A549 (cell line): ENCODE measurements around the gene COX19. TPM values are rescaled to one million over a fixed set of nuclear protein-coding genes. Genes with fewer than 3 reads are reported as not detected.
"Not testable (repeated sequence)": the region's sequence is repeated elsewhere in the genome, so short reads cannot be mapped to it uniquely, and the experiment has no call there.

ENCODE experiments used
- ATAC-seq, 2 experiments: fragments of 200-7000 bp in 1 of 2; fragments of >200 bp in 1 of 2; cut with Nextera tagmentation in 1 of 2; cut with Tn5 transposase in 1 of 2; 3 replicates each; pipeline versions ENCODE4 v1.8.0 to v1.9.1; 2018 to 2020; ENCODE audit warnings: mild to moderate bottlenecking in 1 of 2, moderate library complexity in 1 of 2
- CTCF ChIA-PET: fragments of 300-600 bp; sonication (Branson Sonifier 250); formaldehyde crosslinking; extraction: SDS; loops from one replicate; lab custom pipeline; 2021; ENCODE audit warnings: antibody characterized with exemption, inconsistent platforms; lab: Yijun Ruan, JAX
- POLR2A ChIA-PET: fragments of 350-600 bp; formaldehyde crosslinking; extraction: SDS; loops from one replicate; lab custom pipeline; 2021; ENCODE audit warnings: antibody characterized with exemption, inconsistent platforms; lab: Yijun Ruan, JAX
- DNase-seq, 2 experiments: peaks; one replicate each; pipeline versions ENCODE4 v3.0.0 to v3.0.0-alpha.2; 2011 to 2016; ENCODE audit warnings: low read depth in 1 of 2, low spot score in 1 of 2
- FAIRE-seq: peaks from 2 replicates; lab custom pipeline; 2011; peaks lifted over from hg19 to GRCh38; lab: Jason Lieb, UNC
- H3K27ac ChIP-seq, 2 experiments: fragments of >200 bp; sonication (Bioruptor Twin); formaldehyde crosslinking; 3 replicates each; pipeline ENCODE4 v1.5.1; 2016 to 2017
- H3K4me1 ChIP-seq: fragments of >200 bp; sonication (Bioruptor Twin); formaldehyde crosslinking; 3 replicates; pipeline ENCODE4 v1.6.1; 2016
- H3K4me2 ChIP-seq: fragments of >200 bp; sonication (Bioruptor Twin); formaldehyde crosslinking; 3 replicates; pipeline ENCODE4 v1.6.1; 2016
- H3K4me3 ChIP-seq: fragments of >200 bp; sonication (Bioruptor Twin); formaldehyde crosslinking; 3 replicates; pipeline ENCODE4 v1.5.1; 2016
- H3K9me3 ChIP-seq: fragments of >200 bp; sonication (Bioruptor Twin); formaldehyde crosslinking; 3 replicates; pipeline ENCODE4 v1.6.1; 2016
- BHLHE40 ChIP-seq: IDR thresholded peaks from 2 replicates; pipeline ENCODE4 v1.6.1; 2012; ENCODE audit warnings: low read depth, low read length, inconsistent platforms
- EHF ChIP-seq: fragments of 250-450 bp; sonication (Bioruptor Pico); IDR thresholded peaks from 2 replicates; pipeline ENCODE4 v1.5.0; 2020; ENCODE audit warnings: mild to moderate bottlenecking
- EP300 ChIP-seq, 2 experiments: fragments of >200 bp; sonication (Bioruptor Twin); formaldehyde crosslinking; IDR thresholded peaks; 2 replicates in 1 of 2; 3 replicates in 1 of 2; pipeline ENCODE4 v1.6.1; 2016 to 2017
- FOSB ChIP-seq: fragments of 250-450 bp; sonication (Bioruptor Pico); IDR thresholded peaks from 2 replicates; pipeline ENCODE4 v1.5.0; 2020; ENCODE audit warnings: mild to moderate bottlenecking, moderate library complexity
- FOSL2 ChIP-seq, 2 experiments: fragments of 450-650 bp in 1 of 2; fragments of >200 bp in 1 of 2; sonication (Bioruptor Twin) in 1 of 2; formaldehyde crosslinking; IDR thresholded peaks; 2 replicates each; pipeline versions ENCODE4 v1.5.0 to v1.6.1; 2016 to 2020; ENCODE audit warnings: mild to moderate bottlenecking in 1 of 2, moderate library complexity in 1 of 2
- GATA3 ChIP-seq: IDR thresholded peaks from 2 replicates; pipeline ENCODE4 v1.6.1; 2012; ENCODE audit warnings: borderline replicate concordance
- NFE2L2 ChIP-seq: fragments of 150-350 bp; conservative IDR thresholded peaks from 2 replicates; pipeline ENCODE4 v1.6.1; 2014; ENCODE audit warnings: low read length
- NPAS2 ChIP-seq: fragments of 250-450 bp; sonication (Bioruptor Pico); IDR thresholded peaks from 2 replicates; pipeline ENCODE4 v1.8.0; 2022; ENCODE audit warnings: mild to moderate bottlenecking, moderate library complexity, borderline replicate concordance
- PHF8 ChIP-seq: fragments of 200-600 bp; sonication (generic); IDR thresholded peaks from 2 replicates; pipeline ENCODE4 v1.6.1; 2016; ENCODE audit warnings: low read depth, mild to moderate bottlenecking, antibody characterized with exemption, moderate library complexity, borderline replicate concordance
- POLR2A ChIP-seq: IDR thresholded peaks from 2 replicates; pipeline ENCODE4 v1.6.1; 2012; ENCODE audit warnings: mild to moderate bottlenecking, low read length
- RARB ChIP-seq: fragments of 250-450 bp; sonication (Bioruptor Pico); IDR thresholded peaks from 2 replicates; pipeline ENCODE4 v1.8.0; 2021; ENCODE audit warnings: mild to moderate bottlenecking, moderate library complexity
- RCOR1 ChIP-seq: fragments of 150-350 bp; IDR thresholded peaks from 2 replicates; pipeline ENCODE4 v1.6.1; 2014; ENCODE audit warnings: antibody characterized with exemption, low read length, low read depth
- RFX5 ChIP-seq: fragments of 450-650 bp; IDR thresholded peaks from 2 replicates; pipeline ENCODE4 v1.7.1; 2014; ENCODE audit warnings: antibody characterized with exemption, mild to moderate bottlenecking, moderate library complexity
- RNF2 ChIP-seq: fragments of 200-600 bp; sonication (generic); IDR thresholded peaks from 2 replicates; pipeline ENCODE4 v1.6.1; 2016; ENCODE audit warnings: low read depth, mild to moderate bottlenecking, antibody characterized with exemption, moderate library complexity, borderline replicate concordance
- SMC3 ChIP-seq: fragments of >200 bp; sonication (Bioruptor Twin); formaldehyde crosslinking; IDR thresholded peaks from 3 replicates; pipeline ENCODE4 v1.6.1; 2018; ENCODE audit warnings: inconsistent platforms
- SREBF2 ChIP-seq: fragments of 450-650 bp; IDR thresholded peaks from 2 replicates; pipeline ENCODE4 v1.6.1; 2014; ENCODE audit warnings: mild to moderate bottlenecking, moderate library complexity
- ZC3H11A ChIP-seq: fragments of 450-650 bp; IDR thresholded peaks from 2 replicates; pipeline ENCODE4 v1.6.1; 2014; ENCODE audit warnings: antibody characterized with exemption, mild to moderate bottlenecking
- ZFP36 ChIP-seq: fragments of 450-650 bp; IDR thresholded peaks from 2 replicates; pipeline ENCODE4 v1.6.1; 2014; ENCODE audit warnings: borderline replicate concordance; ENCODE audit not compliant: partially characterized antibody
- WGBS: methylation state at CpG from one replicate; pipeline ENCODE4 v1.1.6; 2017; ENCODE audit errors: missing lambda C conversion rate; 5-methylcytosine and 5-hydroxymethylcytosine counted together
- polyA plus RNA-seq, 4 experiments: library from polyadenylated mRNA; depleted of rRNA in 3 of 4; stranded (reverse); fragments of >200 nt; fragmentation: RNase III in 1 of 4; extraction: RNeasy Plus Mini Kit Qiagen cat#74134 plus additional on column Dnase treatment in 1 of 4; gene quantifications; 2 replicates in 3 of 4; 3 replicates in 1 of 4; pipeline ENCODE4 v1.2.3, GENCODE V29; 2011 to 2017

Gene COX19
- polyA plus RNA-seq, 2 of the 4 experiments (the other 2 are of a cell fraction), result 6.2 to 7.6 TPM

GRCh38 chr7:1007901-1008300 lies 32.6 kb upstream of the COX19 start (continued):
- TF ChIP-seq PHF8 (no peak), BHLHE40 (no peak), FOSB (CRISPR knock-in tag) (no peak), NPAS2 (no peak), SREBF2 (no peak)

GRCh38 chr7:1005303-1005702 lies 30.0 kb upstream of the COX19 start:
- no peak overlapping the region for H3K4me3 ChIP-seq
- FAIRE-seq, result no peak
- no peak for ATAC-seq
- WGBS, result 94% methylated on average over 12 of the region's 21 CpGs
- H3K4me2 ChIP-seq, result no peak overlapping the region
- H3K4me1 ChIP-seq, result no peaks in the 10 kb centered on the region
- TF ChIP-seq RARB (CRISPR knock-in tag), result no peak
- TF ChIP-seq POLR2A, result no peak
- TF ChIP-seq RFX5, result no peak
- no peak for TF ChIP-seq SMC3
- POLR2A ChIA-PET, result no interaction called here
- no peaks in the 10 kb centered on the region for H3K9me3 ChIP-seq
- no peak overlapping the region for H3K27ac ChIP-seq
- CTCF ChIA-PET, result interaction anchor here (0.8 to 3.4 kb wide), 3 partner anchors 12 to 60 kb away, joined by 3 to 30 read pairs (median 16); no protein-coding TSS in a partner anchor
- DNase-seq, result no peak

GRCh38 chr7:1004018-1004852 lies 28.9 kb upstream of the COX19 start:
- Histone ChIP-seq H3K4me3 (no peak overlapping the region), H3K4me2 (no peak overlapping the region), H3K27ac (no peak overlapping the region), H3K9me3 (no peaks in the 10 kb centered on the region), H3K4me1 (no peaks in the 10 kb centered on the region)
- DNase-seq (no peak), FAIRE-seq (no peak), ATAC-seq (peak in 1 of 2 experiments; percentile 16; a peak in 1 of 6 replicates)
- 88% methylated on average over 24 of the region's 32 CpGs for WGBS
- ChIA-PET CTCF (interaction anchor here (0.8 to 3.4 kb wide), 3 partner anchors 11 to 61 kb away, joined by 3 to 30 read pairs (median 16); no protein-coding TSS in a partner anchor), POLR2A (no interaction called here)
- TF ChIP-seq RCOR1 (no peak), NFE2L2 (no peak), ZFP36 (no peak), EHF (CRISPR knock-in tag) (no peak), FOSL2 (IDR thresholded peaks at IDR 0.05) (no peak), FOSL2 (CRISPR knock-in tag; IDR thresholded peaks at IDR 0.05) (no peak), GATA3 (no peak), EP300 (IDR thresholded peaks at IDR 0.05) (no peak), ZC3H11A (no peak), RNF2 (no peak)

- CTCF ChIA-PET, ATAC-seq: not testable (repeated sequence)
Measured at GRCh38 chr7:1002445-1002844, 27.1 kb upstream of the COX19 start.

GRCh38 chr7:1002026-1002425 lies 26.7 kb upstream of the COX19 start:
- H3K4me2 ChIP-seq, DNase-seq, FAIRE-seq, H3K4me1 ChIP-seq, CTCF ChIA-PET, H3K9me3 ChIP-seq, H3K4me3 ChIP-seq, H3K27ac ChIP-seq, ATAC-seq, POLR2A ChIA-PET: not testable (repeated sequence)
- 83% methylated on average over 1 of the region's 4 CpGs for WGBS

More at GRCh38 chr7:1002445-1002844, 27.1 kb upstream of the COX19 start:
- POLR2A ChIA-PET, H3K4me1 ChIP-seq, H3K9me3 ChIP-seq, H3K27ac ChIP-seq, H3K4me3 ChIP-seq, H3K4me2 ChIP-seq, DNase-seq, FAIRE-seq: not testable (repeated sequence)
- no CpG with 5 or more reads among the region's 7 CpGs for WGBS

GRCh38 chr7:1001069-1001770 lies 25.9 kb upstream of the COX19 start:
- WGBS, result 86% methylated on average over 6 of the region's 14 CpGs
- POLR2A ChIA-PET, H3K4me3 ChIP-seq, FAIRE-seq, H3K27ac ChIP-seq, H3K4me2 ChIP-seq, H3K9me3 ChIP-seq, H3K4me1 ChIP-seq: not testable (repeated sequence)
- peak in 1 of 2 experiments; percentile 45 for DNase-seq
- CTCF ChIA-PET, result interaction anchor here (11.3 kb wide), 1 partner anchor 58 kb away, joined by 487 read pairs; no protein-coding TSS in a partner anchor
- peak; percentile 72 to 76 for ATAC-seq
